HL-60/S4 treated with phorbol 12-myristate 13-acetate at 8.2 ng/mL for 4 days and 3 days (cell line): ENCODE measurements around the gene CALHM3.

Experiments
- in situ Hi-C: fragments of 300-500 bp; cut with MboI; formaldehyde crosslinking; loops from 2 replicates; pipeline ENCODE4 v1.15.0; 2022; ENCODE audit warnings: low sequenced_read_pairs

CALHM3 gene

DNA sequence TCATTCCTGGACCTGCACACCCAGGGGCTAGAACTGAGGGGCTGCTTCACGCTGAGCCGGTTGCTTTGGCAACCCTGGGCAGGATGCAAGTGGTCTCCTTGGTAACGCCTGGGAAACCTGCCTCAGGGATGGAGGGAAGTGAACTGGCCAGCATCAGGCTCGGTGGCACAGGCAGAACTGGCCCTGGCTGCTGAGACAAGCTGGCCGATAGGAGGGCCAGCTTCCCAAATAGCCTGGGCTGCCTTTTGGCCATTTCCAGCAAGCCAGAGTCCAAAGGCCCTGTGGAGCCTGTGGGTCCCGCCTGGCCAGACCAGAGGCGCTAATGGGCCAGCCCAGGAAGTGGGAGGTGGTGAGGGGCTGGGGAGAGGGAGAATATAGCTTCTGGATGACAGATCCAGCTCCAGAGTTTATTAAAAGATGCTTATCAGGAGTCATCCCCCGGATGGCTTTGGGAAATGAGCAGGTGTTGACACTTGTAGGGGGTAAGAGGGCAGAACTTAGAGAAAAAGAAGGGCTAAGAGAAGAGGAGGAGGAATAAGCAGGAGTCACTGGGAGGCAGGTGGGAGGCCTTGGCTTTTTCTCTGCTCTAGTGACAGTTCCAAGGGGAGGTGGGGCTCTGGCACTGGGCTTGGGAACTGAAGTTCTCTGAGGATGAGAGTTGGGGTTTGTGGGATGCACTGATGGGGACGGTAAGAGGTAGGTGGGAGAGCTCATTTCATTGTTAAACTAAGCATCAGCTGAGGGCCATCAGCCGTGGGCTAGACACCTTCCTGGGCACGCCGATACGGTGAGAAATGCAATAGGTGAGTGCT lies 24.0 kb upstream of the CALHM3 start:
- in situ Hi-C loops = no loop called here

- in situ Hi-C loops = no loop called here
Measured at GRCh38 chr10:103501186-103501585, 22.1 kb upstream of the CALHM3 start.

DNA sequence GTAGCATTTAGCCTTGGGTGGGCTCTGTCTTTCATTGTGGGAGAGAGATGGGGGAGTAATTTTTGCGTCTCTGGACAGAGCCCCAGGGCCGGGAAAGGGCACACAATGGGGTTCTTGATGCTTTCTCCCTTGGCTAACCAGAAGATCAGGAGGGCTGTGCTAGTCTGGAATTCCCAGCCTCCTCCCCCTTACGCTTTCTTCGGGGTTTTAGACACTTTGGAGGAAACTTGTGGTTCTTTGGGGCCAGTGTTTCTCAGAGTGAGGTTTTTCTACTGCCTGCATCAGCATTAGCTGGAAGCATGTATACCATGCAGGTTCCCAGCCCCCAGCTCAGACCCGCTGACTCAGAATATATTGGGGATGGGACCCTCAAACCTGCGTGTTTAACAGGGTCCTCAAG lies 21.4 kb upstream of the CALHM3 start:
- in situ Hi-C loops = no loop called here

GRCh38 chr10:103499881-103500280 lies 20.8 kb upstream of the CALHM3 start:
- in situ Hi-C loops = no loop called here

DNA sequence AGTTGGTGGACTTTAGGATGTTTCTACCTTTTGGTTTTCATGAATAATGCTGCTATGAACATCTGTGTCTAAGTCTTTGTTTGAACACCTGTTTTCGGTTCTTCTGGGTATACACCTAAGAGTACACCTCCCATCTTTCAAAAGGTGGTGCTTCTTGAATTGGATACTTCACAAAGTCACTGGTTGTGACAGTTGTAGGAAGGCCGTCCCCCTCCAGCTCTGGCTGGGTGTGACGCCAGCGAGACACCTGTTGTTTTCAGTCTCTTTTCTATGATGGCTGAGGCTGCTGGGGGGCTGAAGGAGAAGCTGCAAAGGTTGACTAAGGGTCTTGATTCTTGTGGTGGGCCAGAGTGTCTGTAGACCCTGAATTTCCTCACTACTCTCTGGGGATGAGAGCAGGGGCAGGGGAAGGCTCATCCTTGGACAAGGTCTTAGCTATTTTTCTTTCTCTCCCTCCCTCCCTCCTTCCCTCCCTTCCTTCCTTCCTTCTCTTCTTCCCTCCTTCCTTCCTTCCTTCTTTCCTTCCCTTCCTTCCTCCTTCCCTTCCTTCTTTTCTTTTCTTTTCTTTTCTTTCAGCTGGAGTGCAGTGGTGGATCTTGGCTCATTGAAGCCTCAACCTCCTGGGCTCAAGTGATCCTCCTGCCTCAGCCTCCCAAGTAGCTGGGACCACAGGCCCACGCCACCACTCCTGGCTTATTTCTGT lies 20.0 kb upstream of the CALHM3 start:
- in situ Hi-C loops = no loop called here

DNA sequence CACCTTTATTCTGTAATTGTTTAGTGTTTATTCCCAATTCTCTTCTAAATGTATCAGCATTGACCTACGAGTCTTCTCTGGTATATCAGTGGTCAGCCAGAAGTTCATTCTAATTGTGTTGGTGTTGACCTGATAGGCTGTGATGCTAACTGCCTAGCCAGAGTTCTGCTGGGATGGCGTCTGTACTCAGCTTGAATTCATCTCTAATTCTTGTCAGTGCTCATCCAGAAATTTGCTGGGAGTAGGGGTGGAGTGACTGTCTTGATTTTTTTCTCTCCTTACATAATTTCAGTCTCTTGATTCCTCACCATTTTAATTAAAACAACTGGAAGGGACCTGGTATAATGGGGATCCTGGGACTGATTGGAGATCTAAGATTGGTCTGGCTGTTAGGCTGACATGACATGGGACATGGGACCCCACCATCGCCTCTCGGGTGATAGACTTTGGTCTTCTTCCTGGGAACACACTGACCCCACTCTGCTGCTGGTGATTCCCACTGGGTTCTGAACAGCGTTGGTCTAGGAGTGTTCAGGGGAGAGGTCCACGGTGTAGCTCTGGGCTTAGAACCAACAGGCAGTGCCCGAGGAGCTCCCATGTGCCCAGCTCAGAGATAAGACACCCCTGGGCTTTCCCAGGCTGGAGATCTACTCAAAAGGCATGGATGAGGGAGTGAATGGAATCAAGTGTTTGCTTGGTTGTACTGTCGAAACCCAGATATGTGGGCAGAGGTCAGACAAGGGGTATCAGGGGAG lies 18.3 kb upstream of the CALHM3 start:
- in situ Hi-C loops = no loop called here

DNA sequence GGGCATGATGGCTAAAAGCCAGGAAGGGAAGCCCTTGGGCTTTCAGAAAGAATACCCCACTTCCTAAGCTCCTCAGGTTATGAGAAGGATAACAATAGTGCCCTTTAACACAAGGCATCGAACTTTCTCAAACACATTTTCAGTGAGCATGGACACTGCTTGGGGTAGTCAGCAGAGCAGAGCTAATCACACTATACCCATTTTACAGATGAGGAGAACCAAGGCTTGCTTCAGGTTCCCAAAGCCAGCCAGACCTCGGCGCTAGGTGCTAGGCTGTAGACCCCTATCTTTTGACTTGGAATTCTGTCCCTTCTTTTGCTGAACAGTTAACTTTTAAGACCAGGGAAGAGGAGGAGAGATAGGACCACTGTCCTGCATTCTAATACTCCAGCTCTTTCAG lies 16.3 kb upstream of the CALHM3 start:
- in situ Hi-C loops = no loop called here

GRCh38 chr10:103493916-103494877 lies 15.2 kb upstream of the CALHM3 start:
- in situ Hi-C loops = no loop called here

DNA sequence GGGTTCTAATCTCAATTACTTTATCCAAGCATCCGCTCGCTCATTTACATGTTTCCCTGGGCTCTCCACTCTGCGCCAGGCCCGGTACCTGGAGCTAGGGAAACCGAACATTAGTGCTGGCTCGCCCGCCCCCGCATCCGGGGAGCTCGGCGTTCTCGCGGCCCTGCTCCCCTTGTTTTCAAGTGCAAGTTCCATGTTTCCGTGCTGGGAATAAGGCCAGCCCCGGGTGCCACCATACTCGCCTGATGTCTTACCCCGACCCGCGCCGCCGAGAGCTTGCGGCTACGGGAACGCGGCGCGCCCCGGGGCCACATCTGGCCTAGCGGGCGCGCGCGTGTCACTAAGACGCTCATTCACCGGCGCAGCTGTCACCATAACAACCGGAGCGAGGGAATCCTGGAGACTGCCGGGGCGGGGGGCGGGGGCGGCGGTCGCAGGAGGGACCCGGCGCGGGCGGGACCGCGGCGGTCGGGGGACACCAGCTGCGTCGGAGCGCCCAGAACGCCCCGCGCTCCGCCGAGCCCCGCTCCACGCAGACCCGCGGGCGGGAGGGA lies 14.4 kb upstream of the CALHM3 start, which contains the start of gene NEURL1:
NEURL1 (plus strand) TSS at position 344 of the 554 bp plus-strand sequence. CDS start 683 bp downstream, outside the sequence.
- in situ Hi-C loops = no loop called here

DNA sequence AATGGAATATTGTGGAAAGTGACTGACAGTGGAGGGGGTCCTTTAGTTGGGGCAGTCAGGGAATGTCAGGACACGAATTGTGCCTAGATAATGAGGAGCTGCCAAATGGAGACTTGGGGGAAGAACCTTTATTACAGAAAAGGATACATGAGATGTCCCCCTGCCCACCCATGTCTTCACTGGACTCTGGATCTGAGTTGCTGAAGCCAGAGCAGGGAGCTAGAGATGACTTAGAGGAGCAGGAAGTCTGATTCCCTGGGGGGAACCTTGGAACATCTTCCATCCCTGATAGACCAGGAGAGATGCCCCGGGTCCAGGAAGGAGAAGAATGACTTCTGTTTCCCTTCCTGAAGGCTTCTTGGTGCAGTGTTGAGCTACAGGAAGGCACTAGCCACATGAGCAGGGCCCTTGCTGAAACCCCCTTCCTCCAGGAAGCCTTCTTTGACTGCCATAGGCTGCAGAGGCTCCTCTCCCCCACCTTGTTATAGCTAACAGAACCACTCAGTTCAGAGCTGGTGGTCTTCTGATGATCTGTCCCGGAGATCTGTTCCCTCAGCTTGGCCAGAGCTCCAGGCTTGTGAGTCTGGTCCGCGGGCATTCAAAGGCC lies 13.7 kb upstream of the CALHM3 start:
- in situ Hi-C loops = no loop called here

- in situ Hi-C loops = no loop called here
Measured at GRCh38 chr10:103491729-103492364, 12.8 kb upstream of the CALHM3 start.

GRCh38 chr10:103490986-103491314 lies 11.9 kb upstream of the CALHM3 start:
- in situ Hi-C loops = no loop called here

DNA sequence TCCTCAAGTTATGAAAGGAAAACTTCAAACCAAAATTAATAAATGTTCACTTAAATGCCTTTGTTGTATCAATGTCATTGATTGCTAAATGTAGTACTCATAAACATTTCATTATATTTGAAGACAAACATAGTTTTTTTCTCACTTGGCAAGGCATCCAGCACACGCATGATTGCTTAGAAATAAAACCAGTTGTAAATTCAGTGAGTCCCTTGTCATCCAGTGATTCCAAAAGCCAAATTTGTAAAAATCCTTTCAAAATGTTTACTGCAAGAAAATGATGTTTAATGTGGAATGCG lies 8.3 kb upstream of the CALHM3 start:
- in situ Hi-C loops = loop anchor here (10.0 kb wide), 1 partner anchor 63 kb away; no protein-coding TSS in a partner anchor

DNA sequence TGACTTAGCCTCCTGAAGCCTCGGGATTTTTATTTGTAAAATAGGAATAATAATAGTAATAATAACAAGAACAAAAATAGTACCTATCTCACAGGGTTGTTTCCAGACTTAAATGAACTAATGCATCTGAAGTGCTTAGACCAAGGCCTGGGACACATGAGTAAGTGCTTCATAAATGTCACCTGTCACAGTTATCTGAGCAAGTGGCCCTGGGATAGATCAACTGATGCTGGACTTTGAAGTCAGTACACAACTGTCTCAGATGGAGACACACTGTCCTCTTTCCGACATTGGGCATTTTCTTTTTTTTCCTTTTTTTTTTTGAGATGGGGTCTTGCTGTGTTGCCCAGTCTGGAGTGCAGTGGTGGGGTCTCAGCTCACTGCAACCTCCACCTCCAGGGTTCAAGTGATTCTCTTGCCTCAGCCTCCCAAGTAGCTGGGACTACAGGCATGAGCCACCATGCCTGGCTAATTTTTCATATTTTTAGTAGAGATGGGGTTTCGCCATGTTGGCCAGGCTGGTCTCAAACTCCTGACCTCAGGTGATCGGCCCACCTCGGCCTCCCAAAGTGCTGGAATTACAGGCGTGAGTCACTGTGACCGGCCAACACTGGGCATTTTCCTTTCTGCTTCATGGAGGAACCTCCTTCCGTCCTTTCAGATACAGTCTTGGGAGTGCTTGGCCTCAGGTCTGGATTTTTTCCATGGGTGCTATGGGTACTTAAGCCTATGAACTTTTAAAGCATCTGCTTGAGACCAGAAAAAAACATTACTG lies 7.8 kb upstream of the CALHM3 start:
- in situ Hi-C loops = loop anchor here (10.0 kb wide), 1 partner anchor 62 kb away; no protein-coding TSS in a partner anchor

DNA sequence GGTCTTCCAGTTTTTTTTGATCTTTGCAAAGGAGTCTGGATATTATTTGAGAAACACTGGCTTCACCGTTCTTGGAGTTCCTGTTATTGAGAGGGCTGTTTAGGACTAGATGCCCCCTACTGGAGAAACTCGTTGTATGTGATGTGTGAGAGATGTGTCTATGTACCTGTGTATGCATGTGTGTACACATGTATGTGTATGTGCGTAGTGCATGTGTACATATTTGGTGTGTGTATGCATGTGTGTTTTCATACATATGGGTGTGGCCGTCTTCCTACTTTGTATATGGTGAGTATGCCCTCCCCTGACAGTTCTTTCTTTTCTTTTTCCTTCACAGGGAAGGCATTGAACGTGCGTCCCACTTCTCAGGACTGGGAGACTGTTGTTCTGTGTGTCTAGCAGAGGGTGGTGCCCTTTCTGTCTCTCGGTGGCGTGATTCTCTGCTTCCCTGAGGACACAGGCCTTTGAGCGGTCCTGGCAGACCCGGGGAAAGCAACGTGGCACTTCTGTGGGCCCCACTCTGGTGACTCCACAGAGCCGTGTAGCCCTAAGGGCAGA lies 3.0 kb upstream of the CALHM3 start:
- in situ Hi-C loops = loop anchor here (10.0 kb wide), 1 partner anchor 57 kb away; no protein-coding TSS in a partner anchor

GRCh38 chr10:103480521-103480920 lies 1.5 kb upstream of the CALHM3 start:
- in situ Hi-C loops = loop anchor here (10.0 kb wide), 1 partner anchor 56 kb away; no protein-coding TSS in a partner anchor

DNA sequence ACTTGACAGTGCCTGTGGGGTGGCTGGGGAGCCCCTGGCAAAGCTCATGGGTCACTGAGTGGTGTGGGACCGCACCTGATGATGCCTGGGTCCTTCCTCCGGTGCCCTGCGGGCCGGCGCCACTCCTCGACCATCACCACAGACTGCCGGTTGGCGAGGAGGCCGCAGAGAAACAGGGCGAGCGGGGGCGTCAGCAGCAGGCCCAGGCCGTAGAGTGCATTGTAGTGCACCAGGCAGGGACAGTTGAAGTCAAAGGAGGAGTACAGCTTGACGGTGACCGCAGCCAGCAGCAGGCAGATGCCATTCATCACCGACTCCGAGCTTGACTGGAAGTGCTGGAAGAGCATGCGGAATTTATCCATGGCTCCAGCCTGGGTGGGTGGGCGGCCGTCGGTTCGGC lies 369 bp downstream of the CALHM3 start:
- in situ Hi-C loops = no loop called here
